ENCODE data around the gene MRPS33.
"Not testable (repeated sequence)": the region's sequence is repeated elsewhere in the genome, so short reads cannot be mapped to it uniquely, and the experiment has no call there.

The MRPS33 gene

DNA sequence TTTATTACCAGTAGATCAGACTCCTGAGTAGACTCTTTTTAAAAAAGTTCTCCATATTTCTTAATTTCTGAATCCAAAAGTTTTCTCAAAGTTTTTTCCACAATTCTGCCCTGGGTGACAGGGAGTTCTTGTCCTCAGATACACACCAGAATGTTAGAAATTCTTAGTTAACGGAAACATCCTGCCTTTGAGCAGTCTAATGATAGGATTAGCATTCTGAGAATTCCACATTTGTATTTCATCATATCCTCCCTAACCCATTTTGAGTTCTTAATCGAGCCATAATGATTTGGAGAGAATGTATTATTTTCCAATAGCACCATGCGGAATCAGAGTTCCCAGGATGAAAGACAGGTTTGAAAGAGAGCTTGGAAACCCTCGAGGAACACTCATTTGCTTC lies 28.9 kb upstream of the MRPS33 start:
- TF ChIP-seq, protein P1, sequence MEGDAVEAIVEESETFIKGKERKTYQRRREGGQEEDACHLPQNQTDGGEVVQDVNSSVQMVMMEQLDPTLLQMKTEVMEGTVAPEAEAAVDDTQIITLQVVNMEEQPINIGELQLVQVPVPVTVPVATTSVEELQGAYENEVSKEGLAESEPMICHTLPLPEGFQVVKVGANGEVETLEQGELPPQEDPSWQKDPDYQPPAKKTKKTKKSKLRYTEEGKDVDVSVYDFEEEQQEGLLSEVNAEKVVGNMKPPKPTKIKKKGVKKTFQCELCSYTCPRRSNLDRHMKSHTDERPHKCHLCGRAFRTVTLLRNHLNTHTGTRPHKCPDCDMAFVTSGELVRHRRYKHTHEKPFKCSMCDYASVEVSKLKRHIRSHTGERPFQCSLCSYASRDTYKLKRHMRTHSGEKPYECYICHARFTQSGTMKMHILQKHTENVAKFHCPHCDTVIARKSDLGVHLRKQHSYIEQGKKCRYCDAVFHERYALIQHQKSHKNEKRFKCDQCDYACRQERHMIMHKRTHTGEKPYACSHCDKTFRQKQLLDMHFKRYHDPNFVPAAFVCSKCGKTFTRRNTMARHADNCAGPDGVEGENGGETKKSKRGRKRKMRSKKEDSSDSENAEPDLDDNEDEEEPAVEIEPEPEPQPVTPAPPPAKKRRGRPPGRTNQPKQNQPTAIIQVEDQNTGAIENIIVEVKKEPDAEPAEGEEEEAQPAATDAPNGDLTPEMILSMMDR (IDR thresholded peaks at IDR 0.05; ENCODE audit: extremely low read depth, insufficient read depth, missing control alignments): no peak
- DNase-seq (ENCODE audit: low spot score): no peak
- in situ Hi-C loops (cut with MboI; ENCODE audit: low pct_unique_long_range_greater_than_20kb, low sequenced_read_pairs, unreplicated experiment): no loop called here

DNA sequence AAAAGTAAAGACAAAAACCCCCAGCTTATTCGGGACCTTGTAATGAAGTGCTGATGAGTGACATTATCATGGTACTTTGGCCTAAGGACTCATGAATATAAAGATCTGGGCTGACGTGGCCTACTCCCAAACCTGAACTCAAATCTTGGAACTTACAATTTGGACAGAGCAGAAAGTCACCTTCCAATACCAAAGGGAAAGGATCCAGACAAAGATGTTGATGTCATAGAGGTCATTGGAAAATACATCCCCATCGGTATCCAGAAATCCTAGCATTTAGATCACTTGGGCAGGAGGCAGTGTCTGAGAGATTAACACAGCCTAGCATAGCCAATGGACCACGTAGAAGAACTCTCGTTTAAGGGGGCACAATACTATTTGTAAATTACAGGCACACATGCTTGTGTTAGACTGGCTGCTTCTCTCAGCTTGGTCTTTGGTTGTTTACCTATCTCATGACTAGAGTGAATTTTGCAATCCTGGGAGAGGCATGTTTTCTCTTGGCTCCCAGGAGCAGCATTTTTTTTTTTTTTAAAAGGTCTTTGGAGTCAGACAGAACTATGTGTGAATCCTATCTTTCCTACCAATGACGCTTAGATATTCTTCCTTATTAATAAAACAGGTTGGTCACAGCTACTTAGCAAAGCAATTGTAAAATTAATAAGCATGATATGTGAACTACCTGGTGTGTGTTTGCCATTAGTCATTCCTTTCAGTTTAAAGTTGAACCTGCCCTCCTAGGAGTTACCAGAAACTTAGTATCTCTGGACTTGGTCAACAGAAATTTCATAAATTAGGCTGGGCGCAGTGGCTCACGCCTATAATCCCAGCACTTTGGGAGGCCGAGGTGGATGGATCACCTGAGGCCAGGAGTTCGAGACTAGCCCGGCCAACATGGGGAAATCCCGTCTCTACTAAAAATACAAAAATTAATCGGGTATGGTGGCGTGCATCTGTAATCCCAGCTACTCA lies 27.8 kb upstream of the MRPS33 start:
- TF ChIP-seq, protein P1 (IDR thresholded peaks at IDR 0.05; ENCODE audit: extremely low read depth, insufficient read depth, missing control alignments): no peak
- in situ Hi-C loops (cut with MboI; ENCODE audit: low pct_unique_long_range_greater_than_20kb, low sequenced_read_pairs, unreplicated experiment): no loop called here
- DNase-seq (ENCODE audit: low spot score): no peak

DNA sequence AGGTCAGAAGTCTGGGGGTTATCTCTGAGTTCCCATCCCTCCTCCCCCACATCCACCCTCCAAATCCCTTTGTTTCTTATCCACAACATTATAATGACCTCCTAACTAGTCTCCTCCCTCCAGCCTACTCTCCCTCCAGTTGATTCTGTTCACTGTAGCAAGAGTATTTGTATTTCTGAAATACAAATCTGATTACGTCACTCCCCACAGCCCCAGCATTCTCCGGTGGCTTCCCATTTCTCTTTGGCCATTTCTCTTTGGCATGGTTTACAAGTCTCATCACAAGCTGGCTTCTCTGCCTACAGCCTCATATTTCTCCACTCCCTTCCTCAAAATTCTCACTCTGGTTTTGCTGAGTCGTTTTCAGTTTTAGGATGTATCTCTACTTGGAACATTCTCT lies 24.6 kb upstream of the MRPS33 start:
- TF ChIP-seq, protein P1 (IDR thresholded peaks at IDR 0.05; ENCODE audit: extremely low read depth, insufficient read depth, missing control alignments): no peak
- in situ Hi-C loops (cut with MboI; ENCODE audit: low pct_unique_long_range_greater_than_20kb, low sequenced_read_pairs, unreplicated experiment): no loop called here
- DNase-seq (ENCODE audit: low spot score): no peak

DNA sequence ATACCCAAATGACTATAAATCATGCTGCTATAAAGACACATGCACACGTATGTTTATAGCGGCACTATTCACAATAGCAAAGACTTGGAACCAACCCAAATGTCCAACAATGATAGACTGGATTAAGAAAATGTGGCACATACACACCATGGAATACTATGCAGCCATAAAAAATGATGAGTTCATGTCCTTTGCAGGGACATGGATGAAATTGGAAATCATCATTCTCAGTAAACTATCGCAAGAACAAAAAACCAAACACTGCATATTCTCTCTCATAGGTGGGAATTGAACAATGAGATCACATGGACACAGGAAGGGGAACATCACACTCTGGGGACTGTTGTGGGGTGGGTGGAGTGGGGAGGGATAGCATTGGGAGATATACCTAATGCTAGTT lies 23.3 kb upstream of the MRPS33 start:
- in situ Hi-C loops (cut with MboI; ENCODE audit: low pct_unique_long_range_greater_than_20kb, low sequenced_read_pairs, unreplicated experiment); DNase-seq (ENCODE audit: low spot score): not testable (repeated sequence)

DNA sequence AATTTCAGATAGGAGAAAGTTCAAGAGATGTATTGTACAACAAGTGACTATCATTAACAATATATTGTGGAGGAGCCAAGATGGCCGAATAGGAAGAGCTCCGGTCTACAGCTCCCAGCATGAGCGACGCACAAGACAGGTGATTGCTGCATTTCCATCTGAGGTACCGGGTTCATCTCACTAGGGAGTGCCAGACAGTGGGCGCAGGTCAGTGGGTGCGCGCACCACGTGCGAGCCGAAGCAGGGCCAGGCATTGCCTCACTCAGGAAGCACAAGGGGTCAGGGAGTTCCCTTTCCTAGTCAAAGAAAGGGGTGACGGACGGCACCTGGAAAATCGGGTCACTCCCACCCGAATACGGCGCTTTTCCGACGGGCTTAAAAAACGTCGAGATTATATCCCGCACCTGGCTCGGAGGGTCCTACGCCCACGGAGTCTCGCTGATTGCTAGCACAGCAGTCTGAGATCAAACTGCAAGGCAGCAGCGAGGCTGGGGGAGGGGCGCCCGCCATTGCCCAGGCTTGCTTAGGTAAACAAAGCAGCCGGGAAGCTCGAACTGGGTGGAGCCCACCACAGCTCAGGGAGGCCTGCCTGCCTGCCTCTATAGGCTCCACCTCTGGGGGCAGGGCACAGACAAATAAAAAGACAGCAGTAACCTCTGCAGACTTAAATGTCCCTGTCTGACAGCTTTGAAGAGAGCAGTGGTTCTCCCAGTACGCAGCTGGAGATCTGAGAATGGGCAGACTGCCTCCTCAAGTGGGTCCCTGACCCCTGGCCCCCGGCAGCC lies 18.0 kb upstream of the MRPS33 start:
- in situ Hi-C loops (cut with MboI; ENCODE audit: low pct_unique_long_range_greater_than_20kb, low sequenced_read_pairs, unreplicated experiment); DNase-seq (ENCODE audit: low spot score): not testable (repeated sequence)

DNA sequence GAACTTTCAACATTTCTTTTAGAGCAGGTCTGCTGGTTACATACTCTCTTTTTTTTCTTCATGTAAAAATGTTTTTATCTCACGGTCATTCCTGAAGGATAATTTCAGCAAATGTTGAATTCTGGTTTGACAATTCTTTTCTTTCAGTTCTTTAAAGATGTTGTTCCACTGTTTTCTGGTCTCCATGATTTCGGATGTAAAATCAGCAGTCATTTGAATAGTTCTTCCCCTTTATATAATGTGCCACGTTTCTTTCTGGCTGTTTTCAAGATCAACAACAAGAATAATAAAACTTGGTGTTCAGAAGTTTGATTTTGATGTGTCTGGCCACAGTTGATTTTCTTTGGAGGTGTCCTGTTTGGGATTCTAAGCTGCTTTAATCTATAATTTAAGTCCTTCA lies 14.0 kb upstream of the MRPS33 start:
- in situ Hi-C loops (cut with MboI; ENCODE audit: low pct_unique_long_range_greater_than_20kb, low sequenced_read_pairs, unreplicated experiment): no loop called here
- TF ChIP-seq, protein P1 (IDR thresholded peaks at IDR 0.05; ENCODE audit: extremely low read depth, insufficient read depth, missing control alignments): no peak
- DNase-seq (ENCODE audit: low spot score): no peak

DNA sequence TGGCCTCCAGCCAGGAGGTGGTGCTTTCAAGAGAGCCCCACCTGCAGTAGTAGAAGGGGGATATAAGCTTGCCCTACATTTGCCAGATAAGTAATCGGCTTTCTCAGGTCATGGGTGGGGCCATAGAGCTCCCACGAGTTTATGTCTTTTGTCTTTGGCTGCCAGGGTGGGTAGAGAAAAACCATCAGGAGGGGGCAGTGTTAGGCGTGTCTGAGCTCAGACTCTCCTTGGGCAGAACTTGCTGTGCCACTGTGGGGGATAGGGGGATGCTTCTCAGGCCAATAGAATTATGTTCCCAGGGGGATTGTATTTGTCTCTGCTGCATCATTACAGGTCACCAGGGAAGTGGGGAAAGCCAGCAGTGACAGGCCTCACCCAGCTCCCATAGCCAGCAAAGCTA lies 12.3 kb upstream of the MRPS33 start:
- in situ Hi-C loops (cut with MboI; ENCODE audit: low pct_unique_long_range_greater_than_20kb, low sequenced_read_pairs, unreplicated experiment): no loop called here
- no peak for DNase-seq (ENCODE audit: low spot score)

More for the DNA sequence above, 12.3 kb upstream of the MRPS33 start:
- TF ChIP-seq, protein P1 (IDR thresholded peaks at IDR 0.05; ENCODE audit: extremely low read depth, insufficient read depth, missing control alignments): peak; percentile 2

Measured in GM13977 (cell line).